Skeletal muscle tissue (tissue), 4 donors: Measurements from ENCODE around the gene TMEM89. TPM values are rescaled to one million over a fixed set of nuclear protein-coding genes. Genes with fewer than 3 reads are reported as not detected.

Experiments
- H3K27ac ChIP-seq: one replicate; pipeline ENCODE4 v1.7.0; 2013; ENCODE audit warnings: mild to moderate bottlenecking, low read depth, low read length, inconsistent platforms
- H3K27me3 ChIP-seq, 3 donors: one replicate each; pipeline ENCODE4 v1.7.0; 2013; ENCODE audit warnings: low read length in 3 of 3; ENCODE audit not compliant: control insufficient read depth in 3 of 3, insufficient read depth in 3 of 3
- H3K36me3 ChIP-seq, 3 donors: one replicate each; pipeline ENCODE4 v1.7.0; 2013; ENCODE audit warnings: low read length in 3 of 3; ENCODE audit not compliant: control insufficient read depth in 3 of 3, insufficient read depth in 3 of 3
- H3K4me1 ChIP-seq, 3 donors: one replicate each; pipeline ENCODE4 v1.7.0; 2013; ENCODE audit warnings: low read length in 3 of 3, mild to moderate bottlenecking in 3 of 3; ENCODE audit not compliant: control insufficient read depth in 3 of 3, insufficient read depth in 3 of 3
- H3K4me3 ChIP-seq, 3 donors: one replicate each; pipeline ENCODE4 v1.7.0; 2013; ENCODE audit warnings: low read length in 3 of 3
- H3K9ac ChIP-seq, 3 donors: one replicate each; pipeline ENCODE4 v1.7.0; 2013; ENCODE audit warnings: low read length in 3 of 3, mild to moderate bottlenecking in 3 of 3, moderate library complexity in 2 of 3, low read depth in 1 of 3
- H3K9me3 ChIP-seq, 3 donors: one replicate each; pipeline ENCODE4 v1.7.0; 2013; ENCODE audit warnings: low read length in 3 of 3; ENCODE audit not compliant: control insufficient read depth in 3 of 3
- total RNA-seq: library from RNA; depleted of rRNA; stranded (reverse); fragments of >200 nt; gene quantifications from one replicate; pipeline ENCODE4 v1.2.3, GENCODE V29; 2014
- donor health status: Osteomylitis.

The TMEM89 gene
- total RNA-seq, 1 donor from 2014 or later, result not detected

DNA sequence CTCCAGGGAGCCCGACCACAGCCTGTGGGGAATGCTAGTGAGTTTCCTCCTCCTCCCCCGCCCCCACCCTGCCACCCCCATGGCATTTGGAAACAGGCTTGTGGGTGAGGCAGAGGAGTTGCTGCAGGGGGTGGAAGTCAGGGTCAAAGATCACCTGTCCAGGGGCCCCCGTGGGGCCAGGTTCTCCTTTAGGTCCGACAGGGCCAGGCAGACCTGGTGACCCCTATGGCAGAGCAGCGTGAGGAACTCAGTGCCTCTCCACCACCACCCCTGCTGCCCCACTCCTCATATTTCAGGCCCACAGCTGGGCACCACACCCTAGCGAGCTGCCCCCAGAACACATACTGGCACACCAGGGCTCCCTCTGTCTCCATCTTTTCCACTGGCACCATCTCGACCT lies 49.1 kb downstream of the TMEM89 start:
- Histone ChIP-seq H3K9ac (no peak overlapping the region), H3K4me3 (no peak overlapping the region), H3K27me3 (no peaks in the 10 kb centered on the region), H3K9me3 (no peaks in the 10 kb centered on the region), H3K36me3 (peaks cover 7 to 20% (median 9%) of the 10 kb centered on the region in 3 donors), H3K27ac (no peak overlapping the region), H3K4me1 (no peaks in the 10 kb centered on the region)

DNA sequence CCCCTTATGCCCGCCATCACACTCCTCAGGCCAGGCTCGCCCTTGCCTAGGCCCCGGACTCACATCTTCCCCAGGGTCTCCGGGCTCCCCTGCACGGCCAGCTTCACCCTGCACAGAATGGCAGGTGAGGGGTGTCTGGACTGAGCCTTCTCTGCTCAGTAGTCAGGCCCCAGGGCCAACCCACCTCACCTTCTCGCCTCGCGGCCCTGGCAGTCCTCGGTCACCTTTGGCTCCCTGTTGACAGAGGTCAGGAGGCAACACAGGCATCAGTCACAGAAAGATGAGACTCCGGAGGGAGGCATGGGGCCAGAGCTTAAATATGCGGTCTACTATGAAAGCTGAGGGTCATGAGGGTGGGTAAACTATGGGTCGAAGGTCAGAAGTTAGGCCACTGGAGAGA lies 49.6 kb downstream of the TMEM89 start:
- Histone ChIP-seq H3K36me3 (peaks cover 2 to 14% (median 7%) of the 10 kb centered on the region in 3 donors), H3K4me1 (no peaks in the 10 kb centered on the region), H3K27me3 (no peaks in the 10 kb centered on the region), H3K9ac (no peak overlapping the region), H3K9me3 (no peaks in the 10 kb centered on the region), H3K27ac (no peak overlapping the region), H3K4me3 (no peak overlapping the region)

Other genes with a start within 250 kb of the TMEM89 start
- gene FBXW12, start 249.6 kb downstream of the TMEM89 start, total RNA-seq, result 0.52 TPM
- 11.5 TPM for gene PLXNB1, start 191.7 kb downstream of the TMEM89 start, total RNA-seq
- gene CCDC51, start 181.7 kb downstream of the TMEM89 start, total RNA-seq, result 9.9 TPM
- gene TMA7, start 181.5 kb downstream of the TMEM89 start, total RNA-seq, result 157 TPM
- 4.7 TPM for gene ATRIP, start 175.0 kb downstream of the TMEM89 start, total RNA-seq
- 32.4 TPM for gene SHISA5, start 117.6 kb downstream of the TMEM89 start, total RNA-seq
- gene PFKFB4, start 65.0 kb downstream of the TMEM89 start, total RNA-seq, result 8.4 TPM
- gene UCN2, start 58.0 kb downstream of the TMEM89 start, total RNA-seq, result not detected
- gene COL7A1, start 26.4 kb downstream of the TMEM89 start, total RNA-seq, result 2.1 TPM
- 182 TPM for gene UQCRC1, start 12.1 kb downstream of the TMEM89 start, total RNA-seq
- 9.4 TPM for gene SLC26A6, start 13.7 kb upstream of the TMEM89 start, total RNA-seq
- gene CELSR3, start 41.1 kb upstream of the TMEM89 start, total RNA-seq, result under 0.01 TPM
- gene NCKIPSD, start 64.1 kb upstream of the TMEM89 start, total RNA-seq, result 3.1 TPM
- 33.9 TPM for gene IP6K2, start 95.5 kb upstream of the TMEM89 start, total RNA-seq
- gene PRKAR2A, start 226.1 kb upstream of the TMEM89 start, total RNA-seq, result 26.6 TPM